ENCODE results near the gene PSMG4.

DNA sequence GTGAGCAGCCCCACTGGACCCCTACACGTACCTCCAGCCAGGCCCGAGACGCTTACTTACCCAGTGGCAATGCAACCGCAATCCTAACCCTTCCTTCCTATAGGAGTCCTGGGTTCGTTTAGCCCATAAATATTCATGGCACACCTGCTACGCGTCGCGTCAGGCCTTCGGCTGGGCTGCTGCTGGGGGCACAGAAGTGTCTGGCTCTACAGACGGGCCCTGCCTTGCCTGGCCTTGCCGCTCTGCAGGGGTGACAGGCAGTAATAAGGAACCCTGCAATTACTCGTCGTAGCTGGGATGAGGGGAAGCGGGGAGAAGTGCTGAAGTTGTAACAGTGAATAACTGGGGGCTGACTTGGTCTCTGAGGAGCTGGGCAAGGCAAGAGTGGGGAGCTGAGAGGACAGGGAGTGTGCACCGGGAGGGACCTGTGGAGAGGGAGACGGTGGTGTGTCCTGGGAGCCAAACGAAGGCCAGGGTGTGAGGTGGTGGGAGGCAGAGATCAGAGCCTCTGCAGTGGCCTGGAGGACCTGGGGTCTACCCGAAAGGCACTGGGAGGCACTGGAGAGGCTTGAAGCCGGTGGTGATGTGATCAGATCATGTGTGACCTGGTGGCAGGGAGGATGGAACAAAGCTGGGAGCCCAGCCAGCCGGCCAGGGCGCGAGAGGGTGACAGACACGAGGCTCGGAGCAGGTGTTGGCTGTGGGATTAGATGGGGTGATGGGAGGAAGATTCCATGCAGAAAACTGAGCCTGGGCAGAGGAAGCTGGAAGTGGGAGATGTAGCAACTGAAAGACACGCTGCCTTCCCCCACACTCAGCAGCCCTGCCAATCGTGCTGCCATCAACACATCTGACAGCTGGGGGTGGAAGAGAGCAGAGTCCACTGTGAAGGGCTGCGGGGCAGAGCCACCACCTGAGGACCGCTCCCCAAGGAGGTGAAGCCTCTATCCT lies 36.4 kb downstream of the PSMG4 start:
- TF ChIP-seq GATA3 (IDR thresholded peaks at IDR 0.05; ENCODE audit: low read depth, low read length) (no peak), GATA2 (IDR thresholded peaks at IDR 0.05; ENCODE audit: low read depth, low read length) (no peak)

Data from SH-SY5Y (cell line).